Cardiac fibroblast (primary cell): ENCODE measurements around the gene MYO1E.

Source experiments
- DNase-seq, 2 donors: peaks; one replicate each; pipeline versions ENCODE4 v3.0.0 to v3.0.0-alpha.2; 2010; ENCODE audit warnings: low read depth in 2 of 2
- H3K4me3 ChIP-seq, 2 donors: replicated peaks in 1 of 2; 1 replicate in 1 of 2; 2 replicates in 1 of 2; pipeline ENCODE4 v1.5.1; 2011; ENCODE audit warnings: low read depth in 2 of 2, low read length in 2 of 2, mild to moderate bottlenecking in 2 of 2, moderate library complexity in 1 of 2
- TF ChIP-seq, protein P1 (sequence below): IDR thresholded peaks from one replicate; pipeline ENCODE4 v1.5.1; 2011; ENCODE audit warnings: low read depth, mild to moderate bottlenecking, low read length, inconsistent platforms

MYO1E gene

DNA sequence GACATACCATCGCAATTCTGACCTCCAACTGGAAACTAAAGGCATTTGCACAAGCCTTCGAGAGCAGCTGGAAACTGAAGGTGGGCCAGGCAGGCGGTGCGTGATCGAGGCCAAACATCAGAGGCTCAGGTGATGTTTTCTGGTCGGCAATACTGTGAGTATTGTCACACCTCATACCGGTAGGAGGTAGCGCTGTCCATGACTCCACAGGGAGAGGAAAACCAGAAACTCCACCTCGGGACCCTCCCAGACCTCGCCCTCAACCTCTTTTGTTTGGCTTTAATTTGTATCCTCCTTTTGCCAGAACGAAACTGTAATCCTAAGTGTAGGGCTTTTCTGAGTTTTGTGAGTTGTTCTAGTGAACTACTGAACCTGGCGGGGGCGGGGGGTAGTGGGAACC, 122.4 kb downstream of the MYO1E start:
- H3K4me3 ChIP-seq: no peak overlapping the region
- no peak for DNase-seq
- TF ChIP-seq, protein P1, sequence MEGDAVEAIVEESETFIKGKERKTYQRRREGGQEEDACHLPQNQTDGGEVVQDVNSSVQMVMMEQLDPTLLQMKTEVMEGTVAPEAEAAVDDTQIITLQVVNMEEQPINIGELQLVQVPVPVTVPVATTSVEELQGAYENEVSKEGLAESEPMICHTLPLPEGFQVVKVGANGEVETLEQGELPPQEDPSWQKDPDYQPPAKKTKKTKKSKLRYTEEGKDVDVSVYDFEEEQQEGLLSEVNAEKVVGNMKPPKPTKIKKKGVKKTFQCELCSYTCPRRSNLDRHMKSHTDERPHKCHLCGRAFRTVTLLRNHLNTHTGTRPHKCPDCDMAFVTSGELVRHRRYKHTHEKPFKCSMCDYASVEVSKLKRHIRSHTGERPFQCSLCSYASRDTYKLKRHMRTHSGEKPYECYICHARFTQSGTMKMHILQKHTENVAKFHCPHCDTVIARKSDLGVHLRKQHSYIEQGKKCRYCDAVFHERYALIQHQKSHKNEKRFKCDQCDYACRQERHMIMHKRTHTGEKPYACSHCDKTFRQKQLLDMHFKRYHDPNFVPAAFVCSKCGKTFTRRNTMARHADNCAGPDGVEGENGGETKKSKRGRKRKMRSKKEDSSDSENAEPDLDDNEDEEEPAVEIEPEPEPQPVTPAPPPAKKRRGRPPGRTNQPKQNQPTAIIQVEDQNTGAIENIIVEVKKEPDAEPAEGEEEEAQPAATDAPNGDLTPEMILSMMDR: no peak

DNA sequence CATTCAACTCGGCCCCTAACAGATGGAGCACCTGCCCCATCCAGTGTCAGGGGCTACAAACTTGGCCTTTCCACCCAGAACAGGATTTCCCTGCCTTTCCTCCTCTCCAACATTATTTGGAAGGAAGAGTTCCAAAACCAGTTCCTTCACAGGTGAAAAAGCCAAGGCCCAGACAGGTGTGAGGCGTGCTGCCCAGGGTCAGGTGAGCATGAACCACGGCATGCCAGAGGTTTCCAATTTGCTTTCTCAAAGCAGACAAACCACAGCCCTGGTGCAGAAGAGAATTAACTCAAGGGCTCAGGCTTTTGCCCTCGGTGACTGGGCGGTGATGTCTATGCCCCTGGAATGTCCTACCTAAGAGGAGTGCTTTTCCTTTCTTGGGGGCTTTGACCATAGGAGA, 122.9 kb downstream of the MYO1E start:
- H3K4me3 ChIP-seq: no peak overlapping the region
- no peak for DNase-seq
- TF ChIP-seq, protein P1: no peak

DNA sequence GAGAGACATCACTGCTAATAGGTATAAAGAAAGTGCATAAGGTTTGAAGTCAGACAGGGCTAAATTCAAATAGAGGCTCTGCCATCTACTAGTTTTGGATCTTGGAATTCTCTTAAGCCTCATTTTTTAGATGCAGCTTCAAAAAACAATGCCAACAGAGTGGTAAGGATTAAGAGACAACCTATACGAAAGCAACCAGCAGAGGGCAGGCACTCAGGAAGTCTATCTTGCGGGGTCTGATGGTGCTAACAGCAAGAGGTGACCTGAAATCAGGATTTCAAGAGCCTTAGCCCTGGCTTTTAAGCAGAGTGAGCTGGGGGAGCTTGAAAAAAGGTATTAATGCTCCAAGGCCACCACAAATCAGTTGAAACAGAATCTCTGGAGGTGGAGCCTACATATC, 125.3 kb downstream of the MYO1E start:
- DNase-seq: peak; percentile 84 to 86

DNA sequence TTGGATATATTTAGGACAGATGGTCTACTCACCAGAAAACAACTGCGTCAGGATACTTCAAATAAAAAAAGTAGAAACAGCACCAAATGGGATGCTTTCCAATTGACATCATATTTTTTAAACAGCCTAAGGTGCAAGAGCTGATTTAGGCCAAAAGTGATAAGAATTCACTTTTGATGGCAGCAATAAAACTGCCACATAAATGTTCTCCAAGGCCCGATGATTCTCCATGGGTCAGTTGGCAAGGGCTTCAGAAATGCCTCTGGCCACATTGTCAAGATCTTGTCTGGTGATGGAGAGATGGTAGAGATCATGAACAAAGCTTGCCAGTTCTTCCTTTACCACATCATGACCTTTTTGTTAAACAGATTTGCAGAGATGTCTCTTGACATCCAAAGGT, 127.1 kb downstream of the MYO1E start:
- TF ChIP-seq, protein P1: no peak
- DNase-seq: no peak
- H3K4me3 ChIP-seq: no peak overlapping the region

More for the DNA sequence above, 125.3 kb downstream of the MYO1E start:
- no peak overlapping the region for H3K4me3 ChIP-seq
- TF ChIP-seq, protein P1: peak; percentile 65

DNA sequence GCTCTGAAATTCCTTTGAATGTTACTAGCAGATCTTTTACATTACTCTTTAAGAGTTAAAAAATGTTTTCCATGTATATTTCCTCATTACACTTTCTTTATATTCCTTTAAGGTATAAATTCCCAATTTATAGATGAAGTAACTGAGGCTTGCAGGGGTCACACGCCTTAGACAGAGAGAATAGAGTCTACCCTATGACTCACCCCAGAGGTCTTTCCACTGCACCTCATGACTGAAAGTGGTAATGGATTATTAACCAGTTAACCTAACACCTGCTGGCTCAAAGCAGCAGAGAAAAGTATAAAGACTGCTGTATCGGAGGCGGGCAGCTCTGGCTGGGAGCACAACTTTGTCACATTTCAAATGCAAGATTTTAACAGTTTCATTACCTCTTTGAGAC, 128.3 kb downstream of the MYO1E start:
- DNase-seq: no peak
- TF ChIP-seq, protein P1: no peak
- H3K4me3 ChIP-seq: no peak overlapping the region

DNA sequence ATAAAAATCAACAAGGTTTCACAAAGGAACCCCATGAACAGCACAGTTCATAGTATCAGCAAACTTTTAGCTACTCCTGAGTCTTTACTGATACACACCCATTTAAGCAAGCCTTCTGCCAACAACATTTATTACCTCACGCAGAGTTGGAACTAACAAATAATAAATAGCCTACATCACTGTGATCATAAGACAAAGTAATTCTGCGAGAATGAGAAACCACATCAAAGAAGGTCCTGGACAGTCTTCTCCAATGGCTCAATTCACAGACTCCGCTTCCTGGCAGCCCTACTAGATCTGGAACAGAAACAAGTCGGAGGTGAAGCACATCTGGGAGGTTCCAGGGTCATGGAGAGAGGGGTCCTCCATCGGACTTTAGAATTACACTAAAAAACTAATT, 129.0 kb downstream of the MYO1E start:
- no peak overlapping the region for H3K4me3 ChIP-seq
- TF ChIP-seq, protein P1: no peak
- no peak for DNase-seq

DNA sequence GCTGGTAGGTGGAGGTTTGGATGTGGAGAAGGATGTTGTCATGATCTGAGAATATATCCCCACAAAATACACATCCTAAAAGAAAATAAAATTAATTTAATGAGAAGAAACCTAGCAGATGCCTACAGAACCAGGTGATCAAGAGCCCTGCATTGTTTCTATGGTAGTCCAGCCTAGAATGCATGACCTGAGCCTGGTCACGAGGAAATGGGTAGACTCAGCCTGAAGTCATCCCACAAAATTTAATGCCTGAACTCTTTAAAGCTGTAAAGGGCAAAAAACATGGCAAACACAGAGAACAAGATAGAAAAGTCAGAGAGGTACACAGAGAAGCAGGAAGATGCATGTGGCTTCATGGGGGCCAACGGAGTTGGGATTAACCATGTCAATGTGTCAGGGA, 130.0 kb downstream of the MYO1E start:
- no peak overlapping the region for H3K4me3 ChIP-seq
- no peak for DNase-seq
- TF ChIP-seq, protein P1: no peak
